K562 (cell line): ENCODE results near the gene TJAP1. TPM values are rescaled to one million over a fixed set of nuclear protein-coding genes. Genes with fewer than 3 reads are reported as not detected.

ENCODE experiments used
- CEBPB ChIP-seq: fragments of 450-650 bp; IDR thresholded peaks from 2 replicates; pipeline ENCODE4 v1.6.1; 2016; ENCODE audit warnings: missing genetic modification characterization, missing compliant biosample characterization
- GABPA ChIP-seq: fragments of 200-800 bp; sonication (Bioruptor generic); conservative IDR thresholded peaks from 2 replicates; pipeline ENCODE4 v1.6.1; 2016; ENCODE audit warnings: low read depth, missing genetic modification characterization, missing compliant biosample characterization
- MEF2A ChIP-seq: IDR thresholded peaks from 2 replicates; pipeline ENCODE4 v1.6.1; 2011; ENCODE audit warnings: low read depth, mild to moderate bottlenecking, low read length, moderate library complexity; ENCODE audit not compliant: control insufficient read depth
- RBM39 ChIP-seq: fragments of 200-400 bp; formaldehyde crosslinking; optimal IDR thresholded peaks from 2 replicates; pipeline ENCODE3; 2018; ENCODE audit warnings: low read depth, low read length
- ZNF174 ChIP-seq: fragments of 250-450 bp; sonication (Bioruptor Pico); IDR thresholded peaks from 2 replicates; pipeline ENCODE4 v1.4.0; 2020; ENCODE audit warnings: mild to moderate bottlenecking
- ZNF318 ChIP-seq, 2 experiments: fragments of 450-650 bp; IDR thresholded peaks; 2 replicates each; pipeline ENCODE4 v1.6.1; 2016; ENCODE audit warnings: mild to moderate bottlenecking in 2 of 2, borderline replicate concordance in 1 of 2, low read depth in 1 of 2, moderate library complexity in 1 of 2
- polyA plus RNA-seq, 8 experiments: library from polyadenylated mRNA; depleted of rRNA in 4 of 8; stranded (reverse) in 5 of 8; unstranded in 3 of 8; fragments of >200 nt; fragmentation: Nextera tagmentation in 2 of 8; fragmentation: Illumina TruSeq in 1 of 8; extraction: Ambion mirVana in 2 of 8; extraction: Trizol in 1 of 8; gene quantifications; 2 replicates each; pipeline versions ENCODE4 v1.2.1 to v1.2.3, GENCODE V29; 2011 to 2014; ENCODE audit warnings: inconsistent platforms in 1 of 8, missing spikeins in 1 of 8
- total RNA-seq, 7 experiments: library from RNA; depleted of rRNA in 6 of 7; stranded (reverse); fragments of >200 nt in 6 of 7; fragmentation: Illumina TruSeq in 2 of 7; extraction: Trizol in 2 of 7; gene quantifications; 2 replicates each; pipeline versions ENCODE4 v1.2.1 to v1.2.3, GENCODE V29; 2011 to 2021; ENCODE audit warnings: low replicate concordance in 1 of 7

The TJAP1 gene
- total and polyA plus RNA-seq, 9 of the 15 experiments (the other 6 are each of a cell fraction or from before 2014, with no cell fraction given) = 0.06 to 35.8 (median 16.2) TPM

GRCh38 chr6:43493230-43493629, 15.9 kb downstream of the TJAP1 start (continued):
- TF ChIP-seq ZNF318 (IDR thresholded peaks at IDR 0.05; ENCODE audit: borderline replicate concordance in 1 of 2, low read depth in 1 of 2) = no peak
- no peak for TF ChIP-seq RBM39
- no peak for TF ChIP-seq MEF2A
- no peak for TF ChIP-seq ZNF174 (CRISPR knock-in tag)
- no peak for TF ChIP-seq GABPA (tag)
- no peak for TF ChIP-seq CEBPB
